ENCODE results near the gene QRFP.

DNA sequence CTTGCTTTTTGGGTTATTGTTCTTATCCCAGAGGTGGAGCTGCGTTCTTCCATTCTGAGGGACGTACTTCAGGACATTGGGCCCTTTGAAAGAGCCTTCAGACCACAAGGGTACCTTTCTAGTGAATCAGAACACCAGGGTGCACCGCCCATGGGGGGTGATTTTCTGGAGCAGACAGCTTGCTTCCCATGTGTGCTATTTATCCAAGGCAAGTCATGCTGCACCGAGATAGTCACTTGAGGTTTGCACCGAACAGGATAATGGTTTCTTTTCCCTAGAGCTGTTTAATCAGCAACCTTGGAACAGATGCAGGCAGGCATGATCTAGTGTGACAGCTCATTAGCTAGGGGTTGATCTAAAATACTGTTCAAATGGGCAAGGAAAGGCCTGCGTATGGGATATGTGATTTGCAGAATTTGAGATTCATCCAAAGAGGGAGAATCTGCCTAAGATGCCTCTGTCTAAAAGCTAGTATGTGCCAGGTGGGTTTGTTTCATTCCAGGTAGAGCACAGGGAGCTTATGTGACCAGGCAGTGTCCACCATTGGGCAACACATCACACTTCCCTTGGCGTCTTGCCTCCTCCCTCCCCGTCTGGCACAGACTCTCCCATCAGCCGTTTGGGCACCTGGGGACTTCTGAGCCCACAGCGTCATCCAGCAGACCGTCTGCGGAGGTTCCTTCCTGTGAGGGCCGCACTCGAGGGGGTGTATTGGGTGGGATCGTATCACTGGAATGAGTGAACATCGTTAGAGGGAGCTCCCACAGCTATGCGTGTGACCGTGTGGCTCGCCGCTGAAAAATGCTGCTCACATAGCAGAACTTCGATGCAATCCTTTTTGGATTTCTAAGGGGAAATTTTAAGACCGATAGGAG is 38.5 kb downstream of the QRFP start:
- no peak for TF ChIP-seq POLR2AphosphoS5 (IDR thresholded peaks at IDR 0.05)
- TF ChIP-seq, protein P1, sequence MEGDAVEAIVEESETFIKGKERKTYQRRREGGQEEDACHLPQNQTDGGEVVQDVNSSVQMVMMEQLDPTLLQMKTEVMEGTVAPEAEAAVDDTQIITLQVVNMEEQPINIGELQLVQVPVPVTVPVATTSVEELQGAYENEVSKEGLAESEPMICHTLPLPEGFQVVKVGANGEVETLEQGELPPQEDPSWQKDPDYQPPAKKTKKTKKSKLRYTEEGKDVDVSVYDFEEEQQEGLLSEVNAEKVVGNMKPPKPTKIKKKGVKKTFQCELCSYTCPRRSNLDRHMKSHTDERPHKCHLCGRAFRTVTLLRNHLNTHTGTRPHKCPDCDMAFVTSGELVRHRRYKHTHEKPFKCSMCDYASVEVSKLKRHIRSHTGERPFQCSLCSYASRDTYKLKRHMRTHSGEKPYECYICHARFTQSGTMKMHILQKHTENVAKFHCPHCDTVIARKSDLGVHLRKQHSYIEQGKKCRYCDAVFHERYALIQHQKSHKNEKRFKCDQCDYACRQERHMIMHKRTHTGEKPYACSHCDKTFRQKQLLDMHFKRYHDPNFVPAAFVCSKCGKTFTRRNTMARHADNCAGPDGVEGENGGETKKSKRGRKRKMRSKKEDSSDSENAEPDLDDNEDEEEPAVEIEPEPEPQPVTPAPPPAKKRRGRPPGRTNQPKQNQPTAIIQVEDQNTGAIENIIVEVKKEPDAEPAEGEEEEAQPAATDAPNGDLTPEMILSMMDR (IDR thresholded peaks at IDR 0.05; ENCODE audit: poor library complexity, severe bottlenecking) = no peak
- TF ChIP-seq EZH2 (IDR thresholded peaks at IDR 0.05; ENCODE audit: borderline replicate concordance, insufficient read depth, low read length, poor library complexity, severe bottlenecking) = no peak
- no peak for TF ChIP-seq RAD21 (conservative IDR thresholded peaks at IDR 0.05)
- no peak for TF ChIP-seq TAF1 (IDR thresholded peaks at IDR 0.05; ENCODE audit: low read depth)
- no peak for TF ChIP-seq SMC3 (conservative IDR thresholded peaks at IDR 0.05; ENCODE audit: poor library complexity)

Data from neural cell (in vitro differentiated cells).